Left ventricle myocardium inferior (tissue), 1 donor: ENCODE measurements around the gene ERMAP. TPM values are rescaled to one million over a fixed set of nuclear protein-coding genes. Genes with fewer than 3 reads are reported as not detected.

Source experiments
- DNase-seq: peaks from one replicate; pipeline ENCODE4 v3.0.0-alpha.2; 2020
- H3K27ac ChIP-seq: fragments of 200-600 bp; replicated peaks from 2 replicates; pipeline ENCODE4 v1.8.0; 2021
- H3K27me3 ChIP-seq: fragments of 200-600 bp; 2 replicates; pipeline ENCODE4 v1.8.0; 2021; ENCODE audit warnings: low read depth
- H3K36me3 ChIP-seq: fragments of 200-600 bp; 2 replicates; pipeline ENCODE4 v1.8.0; 2021
- H3K4me1 ChIP-seq: fragments of 200-600 bp; 2 replicates; pipeline ENCODE4 v1.8.0; 2021
- H3K4me3 ChIP-seq: fragments of 200-600 bp; 2 replicates; pipeline ENCODE4 v1.8.0; 2021; ENCODE audit warnings: mild to moderate bottlenecking, moderate library complexity
- H3K9me3 ChIP-seq: fragments of 200-600 bp; replicated peaks from 2 replicates; pipeline ENCODE4 v1.8.0; 2021
- intact Hi-C: fragments of 100-400 bp; cut with micrococcal nuclease; formaldehyde crosslinking; loops from one replicate; pipeline ENCODE4 v1.11.0; 2022
- total RNA-seq: library from RNA; stranded (reverse); fragmentation: NEBNext Ultra II Directional; extraction: Animal tissue kit (Norgen Biotek cat#: 25700); gene quantifications from one replicate; pipeline ENCODE4 v1.2.1, GENCODE V29; 2021
- TF ChIP-seq, protein P1 (sequence below): fragments of 200-600 bp; IDR thresholded peaks from 2 replicates; pipeline ENCODE4 v1.8.0; 2021; ENCODE audit warnings: antibody characterized with exemption, mild to moderate bottlenecking, borderline replicate concordance
- donor health status: DM: no; HTN: yes; CAD: no; lungs with severe emphysema.

Gene ERMAP
- total RNA-seq, 1 donor from 2014 or later, result 4.7 TPM

DNA sequence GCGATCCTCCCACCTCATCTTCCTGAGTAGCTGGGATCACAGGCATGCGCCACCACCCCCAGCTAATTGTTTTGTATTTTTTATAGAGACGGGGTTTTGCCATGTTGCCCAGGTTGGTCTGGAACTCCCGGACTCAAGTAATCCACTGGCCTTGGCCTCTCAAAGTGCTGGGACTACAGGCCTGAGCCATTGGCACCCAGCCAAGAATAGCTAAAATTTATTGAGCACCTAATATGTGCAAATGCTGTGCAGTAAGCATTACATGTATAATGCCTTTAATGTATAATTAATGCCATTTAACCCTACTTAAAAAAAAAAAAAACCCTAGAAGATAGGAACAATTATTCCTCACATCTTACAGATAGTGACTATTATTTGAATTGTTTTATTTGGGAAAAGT lies 72.3 kb downstream of the ERMAP start:
- H3K9me3 ChIP-seq, result peaks cover 1% of the 10 kb centered on the region
- intact Hi-C loops, result no loop called here
- TF ChIP-seq, protein P1, sequence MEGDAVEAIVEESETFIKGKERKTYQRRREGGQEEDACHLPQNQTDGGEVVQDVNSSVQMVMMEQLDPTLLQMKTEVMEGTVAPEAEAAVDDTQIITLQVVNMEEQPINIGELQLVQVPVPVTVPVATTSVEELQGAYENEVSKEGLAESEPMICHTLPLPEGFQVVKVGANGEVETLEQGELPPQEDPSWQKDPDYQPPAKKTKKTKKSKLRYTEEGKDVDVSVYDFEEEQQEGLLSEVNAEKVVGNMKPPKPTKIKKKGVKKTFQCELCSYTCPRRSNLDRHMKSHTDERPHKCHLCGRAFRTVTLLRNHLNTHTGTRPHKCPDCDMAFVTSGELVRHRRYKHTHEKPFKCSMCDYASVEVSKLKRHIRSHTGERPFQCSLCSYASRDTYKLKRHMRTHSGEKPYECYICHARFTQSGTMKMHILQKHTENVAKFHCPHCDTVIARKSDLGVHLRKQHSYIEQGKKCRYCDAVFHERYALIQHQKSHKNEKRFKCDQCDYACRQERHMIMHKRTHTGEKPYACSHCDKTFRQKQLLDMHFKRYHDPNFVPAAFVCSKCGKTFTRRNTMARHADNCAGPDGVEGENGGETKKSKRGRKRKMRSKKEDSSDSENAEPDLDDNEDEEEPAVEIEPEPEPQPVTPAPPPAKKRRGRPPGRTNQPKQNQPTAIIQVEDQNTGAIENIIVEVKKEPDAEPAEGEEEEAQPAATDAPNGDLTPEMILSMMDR, result no peak
- DNase-seq, result no peak
- no peaks in the 10 kb centered on the region for H3K4me1 ChIP-seq
- peaks cover 14% of the 10 kb centered on the region for H3K27me3 ChIP-seq
- no peak overlapping the region for H3K27ac ChIP-seq
- no peaks in the 10 kb centered on the region for H3K36me3 ChIP-seq
- no peak overlapping the region for H3K4me3 ChIP-seq

DNA sequence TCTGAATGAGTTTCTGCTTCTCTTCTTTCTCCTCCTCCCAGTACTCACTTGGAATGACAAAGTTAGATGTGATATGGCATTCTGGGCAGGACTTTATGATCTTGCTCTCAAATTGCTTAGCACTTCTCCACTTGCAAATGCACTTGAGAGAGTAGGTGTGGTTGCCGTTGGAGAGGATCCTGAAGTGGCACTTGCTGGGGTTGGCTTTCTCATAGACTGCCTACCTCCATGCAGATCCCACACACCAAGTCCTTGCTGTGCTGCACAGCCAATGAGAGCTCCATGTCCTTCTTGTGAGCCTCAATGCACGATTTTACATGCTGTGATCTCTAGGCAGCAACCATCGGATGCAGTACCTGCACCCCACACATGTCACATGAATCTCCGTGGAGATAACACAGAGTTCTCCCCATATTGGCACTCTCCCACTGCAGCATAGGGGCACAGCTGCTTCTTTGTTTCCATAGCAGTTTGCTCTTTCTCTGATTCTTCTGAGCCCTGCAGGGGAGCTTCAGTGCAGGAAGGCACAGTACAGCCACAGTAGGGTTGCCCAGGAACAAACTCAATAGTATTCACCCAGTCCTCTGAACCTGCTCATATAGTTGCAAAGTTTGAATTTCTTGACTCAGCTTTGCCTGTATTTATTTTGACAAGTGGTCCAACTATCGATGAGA lies 74.7 kb downstream of the ERMAP start:
- no peak overlapping the region for H3K27ac ChIP-seq
- peaks cover 14% of the 10 kb centered on the region for H3K27me3 ChIP-seq
- TF ChIP-seq, protein P1, result no peak
- H3K36me3 ChIP-seq, result no peaks in the 10 kb centered on the region
- intact Hi-C loops, result no loop called here
- H3K4me1 ChIP-seq, result no peaks in the 10 kb centered on the region
- DNase-seq, result no peak
- H3K9me3 ChIP-seq, result peaks cover 9% of the 10 kb centered on the region
- H3K4me3 ChIP-seq, result no peak overlapping the region

Other genes with a start within 250 kb of the ERMAP start
- gene PPIH, start 158.7 kb upstream of the ERMAP start, total RNA-seq, result 21.0 TPM
- 754 TPM for gene YBX1, start 134.7 kb upstream of the ERMAP start, total RNA-seq
- gene CLDN19, start 76.9 kb upstream of the ERMAP start, total RNA-seq, result not detected
- gene P3H1, start 50.1 kb upstream of the ERMAP start, total RNA-seq, result 8.6 TPM
- 7.8 TPM for gene C1orf50, start 49.9 kb upstream of the ERMAP start, total RNA-seq
- not detected for gene TMEM269, start 32.1 kb upstream of the ERMAP start, total RNA-seq
- 10.9 TPM for gene SVBP, start 275 bp downstream of the ERMAP start, total RNA-seq
- 8.9 TPM for gene ZNF691, start 29.5 kb downstream of the ERMAP start, total RNA-seq
- gene SLC2A1, start 141.7 kb downstream of the ERMAP start, total RNA-seq, result 54.9 TPM